Upper lobe of left lung (tissue), 6 donors: ENCODE measurements around the gene CAV3. TPM values are rescaled to one million over a fixed set of nuclear protein-coding genes. Genes with fewer than 3 reads are reported as not detected.

Source experiments
- ATAC-seq, 2 donors: fragments of 200-7000 bp; cut with Tn5 transposase; one replicate each; pipeline ENCODE4 v1.9.1; 2022; ENCODE audit warnings: mild to moderate bottlenecking in 2 of 2, moderate library complexity in 2 of 2; ENCODE audit not compliant: low FRiP score in 2 of 2
- DNase-seq, 2 donors: peaks; one replicate each; pipeline ENCODE4 v3.0.0-alpha.2; 2019 to 2020
- H3K27ac ChIP-seq, 4 donors: fragments of 200-600 bp; sonication (generic); one replicate each; pipeline ENCODE4 v1.5.1; 2016 to 2019
- H3K27me3 ChIP-seq, 4 donors: fragments of 200-600 bp; sonication (generic); one replicate each; pipeline ENCODE4 v1.5.1; 2017 to 2019
- H3K36me3 ChIP-seq, 4 donors: fragments of 200-600 bp; sonication (generic); one replicate each; pipeline ENCODE4 v1.5.1; 2016 to 2019
- H3K4me1 ChIP-seq, 4 donors: fragments of 200-600 bp; sonication (generic); one replicate each; pipeline ENCODE4 v1.5.1; 2018 to 2019
- H3K4me3 ChIP-seq, 4 donors: fragments of 200-600 bp; sonication (generic); one replicate each; pipeline ENCODE4 v1.5.1; 2017 to 2019; ENCODE audit warnings: mild to moderate bottlenecking in 2 of 4, moderate library complexity in 1 of 4
- H3K9me3 ChIP-seq, 4 donors: fragments of 200-600 bp; sonication (generic); one replicate each; pipeline ENCODE4 v1.5.1; 2018 to 2019
- EP300 ChIP-seq, 4 donors: sonication (generic); formaldehyde crosslinking; IDR thresholded peaks; one replicate each; pipeline ENCODE4 v1.5.1; 2017; ENCODE audit warnings: antibody characterized with exemption in 4 of 4, control low read depth in 2 of 4
- POLR2A ChIP-seq, 4 donors: fragments of 450-650 bp; IDR thresholded peaks; one replicate each; pipeline ENCODE4 v1.5.1; 2016 to 2017; ENCODE audit warnings: antibody characterized with exemption in 4 of 4, mild to moderate bottlenecking in 2 of 4
- POLR2AphosphoS5 ChIP-seq, 2 donors: sonication (generic); formaldehyde crosslinking; IDR thresholded peaks; one replicate each; pipeline ENCODE4 v1.5.1; 2017; ENCODE audit warnings: antibody characterized with exemption in 2 of 2
- WGBS, 2 donors: methylation state at CpG; one replicate each; pipeline ENCODE4 v1.1.5; 2017 to 2018; 5-methylcytosine and 5-hydroxymethylcytosine counted together
- total RNA-seq, 6 donors: library from RNA; depleted of rRNA in 4 of 6; stranded (reverse); fragments of >200 nt in 4 of 6; gene quantifications; one replicate each; pipeline versions ENCODE4 v1.1.0 to v1.2.1, GENCODE V29; 2016 to 2021
- TF ChIP-seq, protein P1 (sequence below), 6 experiments: fragments of 450-650 bp in 4 of 6; fragments of 200-600 bp in 2 of 6; sonication (generic) in 2 of 6; IDR thresholded peaks; one replicate each; pipeline ENCODE4 v1.5.1; 2016 to 2019; ENCODE audit warnings: antibody characterized with exemption in 6 of 6
- donor health status: DM: no; HTN: no; CAD: no; lungs with moderate emphysema.
- donor health status: DM: no; HTN: yes; CAD: no; lungs with severe emphysema.

Gene CAV3
- total RNA-seq, 6 donors from 2014 or later, result 0.17 to 1.1 (median 0.73) TPM; not detected in 2

GRCh38 chr3:8766148-8766547 lies 32.5 kb downstream of the CAV3 start:
- peaks cover 0 to 29% (median 20%) of the 10 kb centered on the region in 4 donors for H3K27me3 ChIP-seq
- TF ChIP-seq, protein P1, sequence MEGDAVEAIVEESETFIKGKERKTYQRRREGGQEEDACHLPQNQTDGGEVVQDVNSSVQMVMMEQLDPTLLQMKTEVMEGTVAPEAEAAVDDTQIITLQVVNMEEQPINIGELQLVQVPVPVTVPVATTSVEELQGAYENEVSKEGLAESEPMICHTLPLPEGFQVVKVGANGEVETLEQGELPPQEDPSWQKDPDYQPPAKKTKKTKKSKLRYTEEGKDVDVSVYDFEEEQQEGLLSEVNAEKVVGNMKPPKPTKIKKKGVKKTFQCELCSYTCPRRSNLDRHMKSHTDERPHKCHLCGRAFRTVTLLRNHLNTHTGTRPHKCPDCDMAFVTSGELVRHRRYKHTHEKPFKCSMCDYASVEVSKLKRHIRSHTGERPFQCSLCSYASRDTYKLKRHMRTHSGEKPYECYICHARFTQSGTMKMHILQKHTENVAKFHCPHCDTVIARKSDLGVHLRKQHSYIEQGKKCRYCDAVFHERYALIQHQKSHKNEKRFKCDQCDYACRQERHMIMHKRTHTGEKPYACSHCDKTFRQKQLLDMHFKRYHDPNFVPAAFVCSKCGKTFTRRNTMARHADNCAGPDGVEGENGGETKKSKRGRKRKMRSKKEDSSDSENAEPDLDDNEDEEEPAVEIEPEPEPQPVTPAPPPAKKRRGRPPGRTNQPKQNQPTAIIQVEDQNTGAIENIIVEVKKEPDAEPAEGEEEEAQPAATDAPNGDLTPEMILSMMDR (IDR thresholded peaks at IDR 0.05), result no peak
- no peak for TF ChIP-seq POLR2AphosphoS5 (IDR thresholded peaks at IDR 0.05)
- TF ChIP-seq POLR2A (IDR thresholded peaks at IDR 0.05), result no peak
- no peak for TF ChIP-seq EP300 (IDR thresholded peaks at IDR 0.05)

GRCh38 chr3:8767256-8767666 lies 33.7 kb downstream of the CAV3 start:
- no peak overlapping the region for H3K27ac ChIP-seq
- peaks cover 0 to 29% (median 20%) of the 10 kb centered on the region in 4 donors for H3K27me3 ChIP-seq
- H3K9me3 ChIP-seq, result no peaks in the 10 kb centered on the region
- H3K4me1 ChIP-seq, result peaks cover 19 to 28% (median 24%) of the 10 kb centered on the region in 4 donors
- H3K4me3 ChIP-seq, result peak overlapping the region in 1 of 4 donors; percentile 40
- peak in 1 of 2 donors; percentile 79 for DNase-seq
- 50 to 66% methylated on average over 14 to 25 of the region's 37 CpGs for WGBS, 2 donors
- no peak for ATAC-seq
- no peak for TF ChIP-seq POLR2A (IDR thresholded peaks at IDR 0.05)
- TF ChIP-seq POLR2AphosphoS5 (IDR thresholded peaks at IDR 0.05), result no peak
- TF ChIP-seq EP300 (IDR thresholded peaks at IDR 0.05), result no peak
- TF ChIP-seq, protein P1 (IDR thresholded peaks at IDR 0.05), result no peak
- no peaks in the 10 kb centered on the region for H3K36me3 ChIP-seq

More at GRCh38 chr3:8766148-8766547, 32.5 kb downstream of the CAV3 start:
- no peaks in the 10 kb centered on the region for H3K36me3 ChIP-seq
- DNase-seq (no peak), ATAC-seq (no peak)
- H3K4me3 ChIP-seq, result no peak overlapping the region
- no peaks in the 10 kb centered on the region for H3K9me3 ChIP-seq
- no peak overlapping the region for H3K27ac ChIP-seq
- 89% methylated on average over 2 of the region's 2 CpGs for WGBS, 2 donors
- peaks cover 19 to 28% (median 24%) of the 10 kb centered on the region in 4 donors for H3K4me1 ChIP-seq

- TF ChIP-seq EP300 (IDR thresholded peaks at IDR 0.05), result no peak
- TF ChIP-seq POLR2A (IDR thresholded peaks at IDR 0.05), result no peak
- TF ChIP-seq POLR2AphosphoS5 (IDR thresholded peaks at IDR 0.05), result no peak
- TF ChIP-seq, protein P1 (IDR thresholded peaks at IDR 0.05), result no peak
- 4% methylated on average over 32 of the region's 74 CpGs; no CpG with 5 or more reads in 1 of the 2 donors for WGBS, 2 donors
- peaks cover 0 to 29% (median 20%) of the 10 kb centered on the region in 4 donors for H3K27me3 ChIP-seq
Measured at GRCh38 chr3:8767667-8768363, 34.2 kb downstream of the CAV3 start.

DNA sequence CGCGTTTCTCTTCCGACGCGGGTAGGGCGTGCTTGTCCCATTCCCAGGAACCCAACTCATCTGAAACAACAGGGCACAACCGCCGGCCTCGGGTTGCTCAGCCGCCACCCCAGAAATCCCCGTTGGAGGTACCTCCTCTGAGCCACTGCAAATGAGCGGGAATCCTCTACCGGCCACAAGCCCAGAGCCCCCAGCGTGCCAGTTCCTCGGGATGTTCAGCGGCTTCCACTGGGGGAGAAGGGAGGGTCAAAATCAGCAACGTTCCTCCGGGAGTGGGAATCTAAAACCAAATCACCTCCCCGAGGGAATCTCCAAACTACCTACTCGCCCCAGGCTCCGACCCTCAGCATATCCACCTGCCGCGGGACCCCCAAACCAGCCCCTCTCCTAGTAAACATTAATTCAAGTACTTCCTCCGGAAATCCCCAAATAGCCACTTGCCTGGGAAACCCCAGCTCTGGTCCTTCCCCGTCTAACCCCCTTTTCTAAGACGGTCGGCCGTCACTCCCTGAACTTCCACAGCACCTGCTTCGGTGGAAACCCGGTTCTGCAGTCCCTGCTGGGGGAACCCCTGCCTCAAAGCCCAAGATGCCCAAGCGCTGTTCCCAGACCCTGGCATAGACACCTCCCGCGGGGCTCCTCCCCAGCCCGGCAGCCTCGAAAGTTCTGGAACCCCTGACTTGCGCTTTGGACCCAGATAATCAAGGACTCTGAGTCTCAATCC lies 34.9 kb downstream of the CAV3 start:
- TF ChIP-seq POLR2A (IDR thresholded peaks at IDR 0.05), result no peak
- TF ChIP-seq, protein P1 (IDR thresholded peaks at IDR 0.05), result no peak
- no peak for TF ChIP-seq EP300 (IDR thresholded peaks at IDR 0.05)
- TF ChIP-seq POLR2AphosphoS5 (IDR thresholded peaks at IDR 0.05), result no peak
- Histone ChIP-seq H3K27me3 (peaks cover 0 to 29% (median 20%) of the 10 kb centered on the region in 4 donors), H3K9me3 (no peaks in the 10 kb centered on the region), H3K4me3 (peak overlapping the region in 2 of 4 donors; percentile 31 to 40), H3K36me3 (no peaks in the 10 kb centered on the region), H3K4me1 (peaks cover 19 to 28% (median 24%) of the 10 kb centered on the region in 4 donors), H3K27ac (no peak overlapping the region)
- DNase-seq (no peak), ATAC-seq (no peak)
- WGBS, 2 donors, result 4 to 5% methylated on average over 29 to 30 of the region's 36 CpGs

More at GRCh38 chr3:8767667-8768363, 34.2 kb downstream of the CAV3 start:
- ATAC-seq, result peak in 1 of 2 donors; percentile 22
- Histone ChIP-seq H3K27ac (no peak overlapping the region), H3K9me3 (no peaks in the 10 kb centered on the region), H3K4me3 (peak overlapping the region in 3 of 4 donors; percentile 15 to 40 (median 20)), H3K4me1 (peaks cover 19 to 28% (median 24%) of the 10 kb centered on the region in 4 donors), H3K36me3 (no peaks in the 10 kb centered on the region)
- DNase-seq, result peak in 1 of 2 donors; percentile 86
